H1 (cell line): ENCODE results near the gene PROSER1. TPM values are rescaled to one million over a fixed set of nuclear protein-coding genes. Genes with fewer than 3 reads are reported as not detected.

ENCODE experiments used
- CTCF ChIA-PET: fragments of 300-600 bp; sonication (Branson Sonifier 250); formaldehyde crosslinking; loops from one replicate; lab custom pipeline; 2021; ENCODE audit not compliant: partially characterized antibody; lab: Charles Lee
- POLR2A ChIA-PET: fragments of 300-600 bp; sonication (Branson Sonifier 250); formaldehyde crosslinking; loops from one replicate; lab custom pipeline; 2021; ENCODE audit warnings: inconsistent platforms; ENCODE audit not compliant: partially characterized antibody; lab: Charles Lee
- DNase-seq, 2 experiments: peaks; one replicate each; pipeline versions ENCODE4 v3.0.0 to v3.0.0-alpha.2; 2010 to 2022; ENCODE audit warnings: low spot score in 2 of 2, low read depth in 1 of 2, mixed read lengths in 1 of 2
- FAIRE-seq: peaks from 2 replicates; lab custom pipeline; 2011; peaks lifted over from hg19 to GRCh38; lab: Jason Lieb, UNC
- H2AFZ ChIP-seq: 2 replicates; pipeline ENCODE4 v1.8.1; 2012; ENCODE audit warnings: low read length, inconsistent platforms
- H2AK5ac ChIP-seq: 2 replicates; pipeline ENCODE4 v1.6.1; 2013; ENCODE audit warnings: low read depth, low read length
- H2BK120ac ChIP-seq: replicated peaks from 2 replicates; pipeline ENCODE3; 2013; ENCODE audit warnings: low read depth, low read length, inconsistent platforms
- H2BK12ac ChIP-seq: 2 replicates; pipeline ENCODE4 v1.6.1; 2013; ENCODE audit warnings: low read depth, low read length
- H2BK15ac ChIP-seq: 2 replicates; pipeline ENCODE4 v1.6.1; 2013; ENCODE audit warnings: low read length
- H2BK20ac ChIP-seq: 2 replicates; pipeline ENCODE4 v1.6.1; 2013; ENCODE audit warnings: low read length
- H2BK5ac ChIP-seq: 2 replicates; pipeline ENCODE4 v1.6.1; 2013; ENCODE audit warnings: low read depth, low read length
- H3K14ac ChIP-seq: 2 replicates; pipeline ENCODE4 v1.6.1; 2013; ENCODE audit warnings: inconsistent platforms; ENCODE audit not compliant: insufficient read length
- H3K18ac ChIP-seq: 2 replicates; pipeline ENCODE4 v1.6.1; 2013; ENCODE audit warnings: low read length; ENCODE audit errors: extremely low read depth
- H3K23ac ChIP-seq: 2 replicates; pipeline ENCODE4 v1.6.1; 2013; ENCODE audit warnings: inconsistent platforms; ENCODE audit not compliant: insufficient read length
- H3K23me2 ChIP-seq: 2 replicates; pipeline ENCODE4 v1.6.1; 2013; ENCODE audit warnings: low read depth, low read length
- H3K27ac ChIP-seq: 2 replicates; pipeline ENCODE4 v1.6.1; 2011; ENCODE audit warnings: low read depth, low read length, inconsistent platforms
- H3K27me3 ChIP-seq, 4 experiments: replicated peaks in 1 of 4; 1 replicate in 1 of 4; 2 replicates in 3 of 4; pipeline versions ENCODE4 v1.6.1 to v1.8.1; 2011 to 2013; ENCODE audit warnings: low read length in 3 of 4, mild to moderate bottlenecking in 3 of 4, inconsistent platforms in 2 of 4, mixed read lengths in 2 of 4, moderate library complexity in 1 of 4; ENCODE audit not compliant: control insufficient read depth in 3 of 4, insufficient read depth in 3 of 4; ENCODE audit errors: extremely low read depth in 1 of 4
- H3K36me3 ChIP-seq, 4 experiments: 2 replicates each; pipeline versions ENCODE4 v1.6.1 to v1.8.1; 2011 to 2013; ENCODE audit warnings: mild to moderate bottlenecking in 4 of 4, low read length in 3 of 4, moderate library complexity in 2 of 4, control low read depth in 1 of 4, inconsistent platforms in 1 of 4; ENCODE audit not compliant: insufficient read depth in 4 of 4, control insufficient read depth in 2 of 4
- H3K4ac ChIP-seq: replicated peaks from 2 replicates; pipeline ENCODE3; 2013; ENCODE audit warnings: low read length, low read depth, mixed read lengths, inconsistent platforms; ENCODE audit not compliant: insufficient read length
- H3K4me1 ChIP-seq, 4 experiments: replicated peaks in 1 of 4; 1 replicate in 1 of 4; 2 replicates in 3 of 4; pipeline versions ENCODE4 v1.6.1 to v1.8.1; 2011 to 2013; ENCODE audit warnings: low read length in 3 of 4, inconsistent platforms in 2 of 4, mixed read lengths in 1 of 4; ENCODE audit not compliant: insufficient read depth in 4 of 4, control insufficient read depth in 3 of 4
- H3K4me2 ChIP-seq, 2 experiments: 2 replicates each; pipeline versions ENCODE4 v1.6.1 to v1.8.1; 2011 to 2013; ENCODE audit warnings: low read depth in 2 of 2, low read length in 2 of 2, control low read depth in 1 of 2, inconsistent platforms in 1 of 2, mild to moderate bottlenecking in 1 of 2; ENCODE audit not compliant: insufficient read depth in 1 of 2
- H3K4me3 ChIP-seq, 4 experiments: fragments of 200-600, 300-600 bp in 1 of 4; sonication (generic), shearing (Covaris generic), sonication (Bioruptor Twin) in 1 of 4; 2 replicates each; pipeline versions ENCODE4 v1.5.1 to v1.8.1; 2011 to 2016; ENCODE audit warnings: low read length in 4 of 4, low read depth in 3 of 4, control low read depth in 2 of 4, inconsistent platforms in 2 of 4, mild to moderate bottlenecking in 2 of 4, mixed read lengths in 1 of 4, moderate library complexity in 1 of 4; ENCODE audit not compliant: insufficient read depth in 2 of 4; ENCODE audit errors: extremely low read depth in 1 of 4
- H3K56ac ChIP-seq: replicated peaks from 2 replicates; pipeline ENCODE3; 2013; ENCODE audit warnings: low read depth, mild to moderate bottlenecking, mixed read lengths, low read length, inconsistent platforms; ENCODE audit not compliant: insufficient read length
- H3K79me1 ChIP-seq: 2 replicates; pipeline ENCODE4 v1.6.1; 2013; ENCODE audit warnings: low read depth, low read length, control low read depth
- H3K79me2 ChIP-seq, 2 experiments: 2 replicates each; pipeline versions ENCODE4 v1.6.1 to v1.8.1; 2012 to 2013; ENCODE audit warnings: low read length in 2 of 2, mild to moderate bottlenecking in 2 of 2, inconsistent platforms in 1 of 2; ENCODE audit not compliant: insufficient read depth in 2 of 2, control insufficient read depth in 1 of 2
- H3K9ac ChIP-seq, 4 experiments: replicated peaks in 1 of 4; 1 replicate in 1 of 4; 2 replicates in 3 of 4; pipeline versions ENCODE4 v1.6.1 to v1.8.1; 2011 to 2013; ENCODE audit warnings: low read depth in 3 of 4, low read length in 3 of 4, control low read depth in 2 of 4, mild to moderate bottlenecking in 2 of 4, moderate library complexity in 2 of 4, inconsistent platforms in 1 of 4; ENCODE audit errors: extremely low read depth in 1 of 4
- H3K9me3 ChIP-seq, 2 experiments: 2 replicates each; pipeline versions ENCODE4 v1.6.1 to v1.8.1; 2012 to 2013; ENCODE audit warnings: mild to moderate bottlenecking in 2 of 2, moderate library complexity in 2 of 2, control low read depth in 1 of 2, inconsistent platforms in 1 of 2, low read depth in 1 of 2, low read length in 1 of 2, mixed read lengths in 1 of 2; ENCODE audit not compliant: insufficient read depth in 2 of 2
- H4K20me1 ChIP-seq, 2 experiments: replicated peaks in 1 of 2; 2 replicates each; pipeline versions ENCODE3 to v1.8.1; 2011 to 2013; ENCODE audit warnings: inconsistent platforms in 2 of 2, low read length in 2 of 2, mild to moderate bottlenecking in 1 of 2; ENCODE audit not compliant: insufficient read depth in 2 of 2, control insufficient read depth in 1 of 2
- H4K5ac ChIP-seq: 2 replicates; pipeline ENCODE4 v1.6.1; 2013; ENCODE audit warnings: low read length, low read depth, mixed read lengths, inconsistent platforms; ENCODE audit not compliant: insufficient read length
- H4K8ac ChIP-seq: 2 replicates; pipeline ENCODE4 v1.8.0; 2013; ENCODE audit warnings: mild to moderate bottlenecking, moderate library complexity, low read length, inconsistent platforms; ENCODE audit not compliant: insufficient read depth; ENCODE audit errors: extremely low read depth
- H4K91ac ChIP-seq: replicated peaks from 2 replicates; pipeline ENCODE3; 2013; ENCODE audit warnings: low read length, mixed read lengths, inconsistent platforms; ENCODE audit not compliant: insufficient read length
- BCL11A ChIP-seq, 2 experiments: IDR thresholded peaks; one replicate each; pipeline ENCODE4 v1.6.1; 2011; ENCODE audit warnings: low read depth in 2 of 2, low read length in 2 of 2, mild to moderate bottlenecking in 2 of 2
- EGR1 ChIP-seq: IDR thresholded peaks from 2 replicates; pipeline ENCODE4 v1.6.1; 2011; ENCODE audit warnings: low read depth, low read length, borderline replicate concordance
- GTF2F1 ChIP-seq: IDR thresholded peaks from 2 replicates; pipeline ENCODE4 v1.6.1; 2012; ENCODE audit warnings: low read depth, low read length, improper control_type of control experiment, borderline replicate concordance
- KDM5A ChIP-seq: fragments of 200-600 bp; IDR thresholded peaks from 2 replicates; pipeline ENCODE4 v1.7.1; 2012; ENCODE audit warnings: mild to moderate bottlenecking, low read length, inconsistent platforms, mixed read lengths
- SP2 ChIP-seq: IDR thresholded peaks from 2 replicates; pipeline ENCODE4 v1.6.1; 2012; ENCODE audit warnings: mild to moderate bottlenecking, low read length, inconsistent platforms
- SUZ12 ChIP-seq: fragments of 200-600 bp; sonication (generic); IDR thresholded peaks from 2 replicates; pipeline ENCODE4 v1.6.1; 2012; ENCODE audit warnings: mild to moderate bottlenecking, inconsistent platforms, low read length, moderate library complexity, mixed read lengths
- YY1 ChIP-seq: IDR thresholded peaks from 2 replicates; pipeline ENCODE4 v1.6.1; 2011; ENCODE audit warnings: low read depth, mild to moderate bottlenecking, low read length
- WGBS, 2 experiments: shearing (Covaris generic) in 1 of 2; methylation state at CpG; one replicate each; pipeline versions ENCODE4 v1.1.6 to v1.1.7; 2013 to 2015; ENCODE audit warnings: low lambda C conversion rate in 2 of 2, mixed read lengths in 2 of 2, inconsistent platforms in 1 of 2, low coverage in 1 of 2, missing lambda C conversion rate in 1 of 2; ENCODE audit not compliant: insufficient replicate concordance in 2 of 2, insufficient coverage in 1 of 2, insufficient read length in 1 of 2; ENCODE audit errors: extremely low coverage in 1 of 2, missing lambda C conversion rate in 1 of 2; 5-methylcytosine and 5-hydroxymethylcytosine counted together
- polyA plus RNA-seq, 7 experiments: library from polyadenylated mRNA; depleted of rRNA in 3 of 7; stranded (reverse) in 5 of 7; unstranded in 2 of 7; fragments of >200 nt in 5 of 7; fragments of 200-250 nt in 2 of 7; gene quantifications; 1 replicate in 5 of 7; 2 replicates in 1 of 7; 4 replicates in 1 of 7; pipeline versions ENCODE4 v1.2.1 to v1.2.3, GENCODE V29; 2011 to 2013; ENCODE audit warnings: missing spikeins in 2 of 7, mixed read lengths in 2 of 7
- total RNA-seq: library from RNA; stranded (reverse); fragmentation: NEBNext Ultra II Directional; extraction: Animal tissue kit (Norgen Biotek cat#: 25700); gene quantifications from 2 replicates; pipeline ENCODE4 v1.2.1, GENCODE V29; 2021

PROSER1 gene
- total and polyA plus RNA-seq, 2 of the 8 experiments (the other 6 are each of a cell fraction or from before 2014, with no cell fraction given): 99.2 to 116 TPM

DNA sequence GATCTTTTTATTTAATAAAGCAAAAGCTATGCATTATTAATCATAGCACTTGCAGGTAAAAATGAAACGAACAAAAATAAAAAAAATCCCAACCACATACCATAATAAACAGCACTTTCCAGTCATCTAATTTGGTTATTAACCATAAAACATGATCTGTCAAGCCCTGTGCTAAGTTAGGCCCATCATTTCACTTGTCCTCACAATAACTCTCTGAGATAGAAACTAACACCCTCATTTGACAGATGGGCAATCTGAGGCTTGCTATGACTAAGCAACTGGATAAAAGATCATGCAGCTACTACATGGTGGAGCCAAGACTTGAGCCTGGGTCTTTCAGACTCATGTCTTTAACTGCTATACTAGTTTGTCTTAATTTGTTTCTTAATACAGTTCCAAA is 21.8 kb downstream of the PROSER1 start:
- H3K4me1 ChIP-seq: no peaks in the 10 kb centered on the region; a peak in 1 of 7 replicates
- H3K36me3 ChIP-seq: peaks cover 29 to 86% (median 57%) of the 10 kb centered on the region in 4 experiments
- no peak overlapping the region for H3K27ac ChIP-seq
- H3K79me2 ChIP-seq: no peaks in the 10 kb centered on the region
- no peak overlapping the region for H2BK20ac ChIP-seq
- no peaks in the 10 kb centered on the region for H3K23me2 ChIP-seq
- no peaks in the 10 kb centered on the region for H3K27me3 ChIP-seq
- WGBS, 2 experiments: 90% methylated on average over 1 of the region's 1 CpG; no CpG with 5 or more reads in 1 of the 2 experiments
- H3K9me3 ChIP-seq: no peaks in the 10 kb centered on the region
- ChIA-PET CTCF (interaction anchor here (0.9 to 3.7 kb wide), 12 partner anchors 10 to 600 kb away, joined by 3 to 15 read pairs (median 4); partner anchors contain the start of genes PROSER1 and STOML3), POLR2A (interaction anchor here (0.5 to 1.3 kb wide), 4 partner anchors 8 to 50 kb away, joined by 3 to 6 read pairs (median 3); partner anchors contain the start of gene PROSER1)
- H3K79me1 ChIP-seq: no peaks in the 10 kb centered on the region; the same call in 1 of the 2 replicates
- H2BK120ac ChIP-seq: no peak overlapping the region
- TF ChIP-seq SUZ12: no peak
- no peak for TF ChIP-seq SP2
- TF ChIP-seq KDM5A: no peak
- TF ChIP-seq GTF2F1: no peak
- TF ChIP-seq YY1: no peak
- TF ChIP-seq EGR1: no peak
- no peak for TF ChIP-seq BCL11A (IDR thresholded peaks at IDR 0.05; ENCODE audit: low read depth in 2 of 2, low read length in 2 of 2)
- H3K14ac ChIP-seq: no peak overlapping the region
- H3K4me2 ChIP-seq: no peak overlapping the region
- H3K56ac ChIP-seq: no peak overlapping the region
- no peak overlapping the region for H2BK12ac ChIP-seq
- H2AK5ac ChIP-seq: no peak overlapping the region
- H2AFZ ChIP-seq: no peak overlapping the region
- H2BK5ac ChIP-seq: no peak overlapping the region
- no peak overlapping the region for H4K8ac ChIP-seq
- H4K5ac ChIP-seq: no peak overlapping the region
- H3K4me3 ChIP-seq: no peak overlapping the region
- no peak overlapping the region for H2BK15ac ChIP-seq
- no peak overlapping the region for H4K91ac ChIP-seq
- H4K20me1 ChIP-seq: peaks cover 3 to 12% of the 10 kb centered on the region in 2 experiments
- FAIRE-seq (no peak), DNase-seq (no peak)
- no peak overlapping the region for H3K4ac ChIP-seq
- no peak overlapping the region for H3K23ac ChIP-seq
- H3K18ac ChIP-seq: no peak overlapping the region
- no peak overlapping the region for H3K9ac ChIP-seq
